Kidney epithelial cell (primary cell): ENCODE results near the gene TUBA8. TPM values are rescaled to one million over a fixed set of nuclear protein-coding genes. Genes with fewer than 3 reads are reported as not detected.

ENCODE experiments used
- DNase-seq: peaks from one replicate; pipeline ENCODE4 v3.0.0-alpha.2; 2010; ENCODE audit warnings: low read depth
- H3K27me3 ChIP-seq: 2 replicates; pipeline ENCODE4 v1.6.0; 2011; ENCODE audit warnings: low read length; ENCODE audit not compliant: control insufficient read depth, insufficient read depth
- H3K36me3 ChIP-seq: 2 replicates; pipeline ENCODE4 v1.5.1; 2011; ENCODE audit warnings: low read length; ENCODE audit not compliant: control insufficient read depth, insufficient read depth
- H3K4me3 ChIP-seq: 2 replicates; pipeline ENCODE4 v1.5.1; 2011; ENCODE audit warnings: low read depth, mild to moderate bottlenecking, control low read depth, low read length
- total RNA-seq: library from RNA; depleted of rRNA; stranded (reverse); fragments of >200 nt; gene quantifications from 2 replicates; pipeline ENCODE4 v1.2.3, GENCODE V29; 2015
- TF ChIP-seq, protein P1 (sequence below): IDR thresholded peaks from 2 replicates; pipeline ENCODE4 v1.5.1; 2011; ENCODE audit warnings: mild to moderate bottlenecking, moderate library complexity, low read length, control low read depth, inconsistent platforms; ENCODE audit not compliant: insufficient read depth, poor library complexity, severe bottlenecking

The TUBA8 gene
- total RNA-seq, 1 donor from 2014 or later: 2.2 TPM

DNA sequence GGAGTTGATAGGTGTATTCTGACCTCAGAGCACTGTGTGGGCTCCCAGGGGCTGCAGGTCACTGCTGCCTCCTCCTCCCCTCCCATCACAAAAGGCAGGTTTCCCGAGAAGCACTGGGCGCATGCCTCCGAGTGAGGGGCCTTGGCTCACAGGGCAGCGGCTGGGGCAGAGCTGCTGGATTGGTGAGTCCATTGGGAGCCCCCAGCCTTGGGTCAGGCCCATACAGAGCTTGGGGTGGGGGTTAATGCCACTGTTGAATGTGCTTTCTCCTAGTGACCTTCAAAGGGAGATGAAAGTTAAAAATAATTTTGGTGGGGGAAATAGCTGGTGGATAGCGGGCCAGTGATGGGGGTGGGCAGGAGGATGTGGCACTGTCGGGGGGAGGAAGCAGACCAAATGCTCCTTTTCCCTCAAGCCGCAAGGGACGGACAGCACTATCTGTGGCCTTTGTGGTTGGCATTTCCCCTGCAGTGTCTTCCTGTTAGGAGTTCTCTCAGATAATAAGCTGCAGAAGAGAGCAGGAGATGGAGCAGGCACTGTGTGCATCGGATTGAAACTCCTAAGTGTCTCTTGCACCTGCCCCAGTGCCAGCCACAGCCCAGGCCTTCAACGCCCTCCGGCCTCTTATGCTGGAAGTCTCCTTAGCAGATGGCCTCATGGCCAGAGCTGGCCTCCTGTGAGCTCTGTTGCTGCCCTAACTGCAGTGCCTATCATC is 3.2 kb downstream of the TUBA8 start:
- TF ChIP-seq, protein P1, sequence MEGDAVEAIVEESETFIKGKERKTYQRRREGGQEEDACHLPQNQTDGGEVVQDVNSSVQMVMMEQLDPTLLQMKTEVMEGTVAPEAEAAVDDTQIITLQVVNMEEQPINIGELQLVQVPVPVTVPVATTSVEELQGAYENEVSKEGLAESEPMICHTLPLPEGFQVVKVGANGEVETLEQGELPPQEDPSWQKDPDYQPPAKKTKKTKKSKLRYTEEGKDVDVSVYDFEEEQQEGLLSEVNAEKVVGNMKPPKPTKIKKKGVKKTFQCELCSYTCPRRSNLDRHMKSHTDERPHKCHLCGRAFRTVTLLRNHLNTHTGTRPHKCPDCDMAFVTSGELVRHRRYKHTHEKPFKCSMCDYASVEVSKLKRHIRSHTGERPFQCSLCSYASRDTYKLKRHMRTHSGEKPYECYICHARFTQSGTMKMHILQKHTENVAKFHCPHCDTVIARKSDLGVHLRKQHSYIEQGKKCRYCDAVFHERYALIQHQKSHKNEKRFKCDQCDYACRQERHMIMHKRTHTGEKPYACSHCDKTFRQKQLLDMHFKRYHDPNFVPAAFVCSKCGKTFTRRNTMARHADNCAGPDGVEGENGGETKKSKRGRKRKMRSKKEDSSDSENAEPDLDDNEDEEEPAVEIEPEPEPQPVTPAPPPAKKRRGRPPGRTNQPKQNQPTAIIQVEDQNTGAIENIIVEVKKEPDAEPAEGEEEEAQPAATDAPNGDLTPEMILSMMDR: no peak
- Histone ChIP-seq H3K4me3 (no peak overlapping the region), H3K27me3 (peaks cover 28% of the 10 kb centered on the region), H3K36me3 (no peaks in the 10 kb centered on the region)
- no peak for DNase-seq

DNA sequence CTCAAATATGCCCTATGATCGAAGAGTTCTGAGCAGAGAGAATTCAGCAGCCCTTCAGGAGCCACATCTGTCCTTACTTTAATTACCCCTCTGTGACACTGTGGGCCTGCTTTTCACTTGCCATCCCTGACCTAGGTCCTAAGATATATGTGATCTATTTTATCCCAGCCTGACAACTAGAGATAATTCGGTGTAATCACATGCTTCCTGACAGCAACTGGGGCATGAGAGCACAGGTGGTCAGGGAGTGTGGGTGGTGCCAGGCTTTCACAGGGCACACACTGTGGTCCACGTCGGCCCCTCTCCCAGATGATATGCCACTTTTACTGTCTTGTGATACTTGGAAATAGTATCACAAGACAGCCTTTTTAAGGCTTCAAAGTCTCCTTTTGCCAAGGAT is 3.9 kb downstream of the TUBA8 start:
- no peaks in the 10 kb centered on the region for H3K36me3 ChIP-seq
- peaks cover 30% of the 10 kb centered on the region for H3K27me3 ChIP-seq
- TF ChIP-seq, protein P1: no peak
- no peak overlapping the region for H3K4me3 ChIP-seq
- no peak for DNase-seq

DNA sequence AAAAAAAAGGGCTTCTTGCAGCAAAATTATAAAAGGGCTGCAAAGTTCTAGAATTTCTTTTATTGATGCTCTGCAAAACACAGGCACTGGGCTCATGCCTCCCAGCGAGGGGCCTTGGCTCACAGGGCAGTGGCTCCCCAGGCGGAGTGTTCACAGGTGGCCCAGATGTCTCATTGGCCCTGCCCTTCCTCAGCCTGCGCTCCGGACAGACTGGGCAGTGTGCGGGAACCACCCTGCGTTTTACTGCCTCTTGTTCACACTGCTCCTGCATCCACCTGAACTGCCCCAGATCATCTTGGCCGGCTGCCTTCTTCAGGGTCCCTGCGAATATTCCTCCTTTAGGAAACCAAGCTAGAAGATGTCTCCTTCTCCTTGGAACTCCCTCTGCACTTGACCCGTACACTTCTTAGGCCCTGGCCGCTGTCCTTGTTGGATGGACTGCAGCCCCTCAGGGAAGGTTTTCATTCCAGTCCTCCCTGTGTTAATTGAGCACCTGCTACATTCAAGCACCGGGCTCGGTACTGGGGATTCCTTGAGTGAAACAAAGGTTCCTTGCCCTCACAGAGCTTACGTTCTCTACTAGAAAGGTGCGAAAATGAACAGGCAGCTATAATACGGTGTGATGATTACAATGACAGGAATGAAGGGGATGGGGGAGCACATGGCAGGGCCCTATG is 4.5 kb downstream of the TUBA8 start:
- no peak overlapping the region for H3K4me3 ChIP-seq
- H3K36me3 ChIP-seq: no peaks in the 10 kb centered on the region
- no peak for DNase-seq
- peaks cover 23% of the 10 kb centered on the region for H3K27me3 ChIP-seq
- TF ChIP-seq, protein P1: no peak

DNA sequence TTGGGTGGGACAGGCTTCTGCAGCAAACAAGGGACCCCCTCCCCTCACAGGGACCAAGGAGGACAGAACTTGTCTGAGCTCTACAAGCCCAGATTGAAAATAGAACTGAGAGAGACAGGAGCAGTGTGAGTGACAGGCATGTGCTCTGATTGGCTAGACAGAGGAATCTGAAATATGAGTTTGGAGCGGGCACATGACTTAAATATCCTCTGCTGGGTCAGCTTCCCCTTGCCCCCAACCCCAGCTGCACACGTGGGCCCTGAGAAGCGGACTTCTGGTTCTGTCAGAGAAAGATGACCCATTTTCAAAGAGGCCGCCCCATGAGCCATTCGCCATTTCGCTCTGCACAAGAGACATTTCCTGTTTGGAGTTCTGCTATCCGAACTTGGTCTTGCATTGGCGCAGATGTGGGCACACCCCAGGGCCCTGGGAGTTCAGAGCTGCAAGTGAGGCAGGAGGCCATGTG is 5.3 kb downstream of the TUBA8 start:
- H3K4me3 ChIP-seq: no peak overlapping the region
- TF ChIP-seq, protein P1: no peak
- H3K27me3 ChIP-seq: peaks cover 16% of the 10 kb centered on the region
- no peaks in the 10 kb centered on the region for H3K36me3 ChIP-seq
- no peak for DNase-seq

DNA sequence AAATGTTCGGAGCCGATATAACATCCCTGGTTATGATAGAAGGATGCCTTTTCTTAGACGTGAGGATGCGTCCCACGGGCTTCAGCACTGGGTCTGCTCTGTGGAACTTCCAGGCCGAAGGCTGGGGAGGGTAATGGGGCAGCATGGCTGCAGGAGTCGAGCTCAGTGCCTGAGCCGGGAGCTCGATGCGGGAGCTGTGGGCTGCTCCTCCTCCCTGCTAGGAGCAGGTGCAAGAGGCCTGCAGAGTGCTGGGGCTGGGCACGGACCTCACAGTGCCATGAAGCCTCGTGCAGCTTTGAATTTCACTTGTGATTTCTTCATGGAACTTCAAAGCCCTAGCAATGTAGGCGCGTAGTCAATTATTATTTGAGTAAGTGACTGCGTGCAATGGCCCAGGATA is 6.0 kb downstream of the TUBA8 start:
- H3K4me3 ChIP-seq: no peak overlapping the region
- H3K27me3 ChIP-seq: peaks cover 9% of the 10 kb centered on the region
- TF ChIP-seq, protein P1: no peak
- no peak for DNase-seq
- H3K36me3 ChIP-seq: no peaks in the 10 kb centered on the region
